Frontal cortex (tissue), 4 donors: ENCODE measurements around the gene ICA1. TPM values are rescaled to one million over a fixed set of nuclear protein-coding genes. Genes with fewer than 3 reads are reported as not detected.

ENCODE experiments used
- DNase-seq, 2 donors: peaks; one replicate each; pipeline ENCODE4 v3.0.0; 2012; ENCODE audit warnings: low spot score in 2 of 2
- FAIRE-seq: peaks from 2 replicates; lab custom pipeline; 2012; peaks lifted over from hg19 to GRCh38; lab: Jason Lieb, UNC
- total RNA-seq: library from RNA; depleted of rRNA; stranded (reverse); fragments of >200 nt; gene quantifications from one replicate; pipeline ENCODE4 v1.2.3, GENCODE V29; 2014
- donor health status: control.
- donor health status: control.
- donor health status: control.

ICA1 gene
- total RNA-seq, 1 donor from 2014 or later, result 42.4 TPM

DNA sequence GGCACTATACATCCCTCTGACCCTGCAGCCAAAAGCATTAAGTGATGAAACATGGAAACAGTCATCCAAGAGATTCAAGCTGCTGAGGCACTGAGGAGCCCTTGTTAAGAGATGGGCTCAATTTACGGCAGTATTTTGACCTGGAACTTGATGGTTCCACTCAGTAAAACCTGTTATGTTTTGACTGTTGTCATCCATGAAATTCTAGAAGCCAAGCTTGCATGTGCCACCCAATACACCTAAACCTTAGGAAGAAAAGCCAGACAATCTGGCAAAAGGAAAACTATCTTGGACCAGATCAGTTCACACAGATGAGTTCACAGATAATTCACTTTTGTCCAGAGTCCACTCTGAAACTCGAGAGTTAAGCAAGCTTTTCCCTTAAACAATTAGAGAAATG lies 53.2 kb downstream of the ICA1 start:
- FAIRE-seq (no peak), DNase-seq (no peak)

DNA sequence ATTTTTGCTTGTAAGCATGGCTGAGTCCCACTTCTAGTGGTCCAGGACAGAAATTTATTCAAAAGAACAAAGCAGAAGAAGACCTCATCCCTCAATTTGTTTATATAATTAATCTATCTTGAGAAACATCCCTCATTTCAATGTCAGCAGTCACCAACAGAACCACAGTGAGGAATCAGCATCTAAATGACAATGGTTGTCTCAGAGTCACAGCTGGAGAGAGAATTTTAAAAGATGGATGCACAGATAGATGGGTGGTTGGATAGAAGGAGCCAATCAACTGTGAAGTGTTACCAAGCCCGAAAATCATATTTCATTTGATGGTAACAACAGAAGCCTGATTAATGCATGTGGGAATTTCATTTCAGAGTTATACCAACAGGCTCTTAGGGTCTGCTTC lies 55.0 kb downstream of the ICA1 start:
- DNase-seq (no peak), FAIRE-seq (no peak)

DNA sequence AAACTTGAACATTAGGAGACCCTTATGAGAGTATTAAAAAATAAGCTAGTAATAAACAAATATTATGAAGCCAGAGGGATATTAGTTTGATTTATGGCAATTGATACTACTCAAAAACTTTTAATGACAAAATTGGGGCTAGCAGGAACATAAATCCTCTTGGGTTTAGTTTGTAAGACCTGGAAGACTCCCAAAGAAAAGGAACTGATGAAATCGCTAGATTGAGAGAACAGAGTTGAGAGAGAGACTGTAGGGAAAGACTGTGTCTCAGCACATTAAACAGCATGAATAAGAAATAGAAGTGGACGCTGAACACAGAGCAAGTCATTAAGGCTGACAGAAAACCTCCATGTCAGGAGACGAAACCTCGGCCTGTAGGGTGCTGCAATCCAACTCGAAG lies 56.4 kb downstream of the ICA1 start:
- FAIRE-seq (no peak), DNase-seq (no peak)

DNA sequence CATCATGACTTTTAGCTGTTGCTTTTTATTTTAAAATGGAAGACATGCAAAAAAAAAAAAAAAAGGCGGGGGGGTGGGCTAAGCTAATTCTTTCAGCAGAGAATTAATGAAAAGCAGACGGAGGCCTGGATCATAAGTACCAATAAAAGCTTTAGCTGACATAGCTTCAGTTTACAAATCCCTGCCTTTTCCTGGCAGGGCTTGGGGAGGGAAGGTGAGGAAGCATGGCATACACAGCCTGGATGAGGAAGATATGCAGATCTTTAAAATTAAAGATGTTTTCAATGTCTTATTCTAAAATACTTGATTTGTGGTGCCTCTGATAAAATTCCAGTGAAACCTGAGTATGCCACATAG lies 57.0 kb downstream of the ICA1 start:
- FAIRE-seq, result no peak

DNA sequence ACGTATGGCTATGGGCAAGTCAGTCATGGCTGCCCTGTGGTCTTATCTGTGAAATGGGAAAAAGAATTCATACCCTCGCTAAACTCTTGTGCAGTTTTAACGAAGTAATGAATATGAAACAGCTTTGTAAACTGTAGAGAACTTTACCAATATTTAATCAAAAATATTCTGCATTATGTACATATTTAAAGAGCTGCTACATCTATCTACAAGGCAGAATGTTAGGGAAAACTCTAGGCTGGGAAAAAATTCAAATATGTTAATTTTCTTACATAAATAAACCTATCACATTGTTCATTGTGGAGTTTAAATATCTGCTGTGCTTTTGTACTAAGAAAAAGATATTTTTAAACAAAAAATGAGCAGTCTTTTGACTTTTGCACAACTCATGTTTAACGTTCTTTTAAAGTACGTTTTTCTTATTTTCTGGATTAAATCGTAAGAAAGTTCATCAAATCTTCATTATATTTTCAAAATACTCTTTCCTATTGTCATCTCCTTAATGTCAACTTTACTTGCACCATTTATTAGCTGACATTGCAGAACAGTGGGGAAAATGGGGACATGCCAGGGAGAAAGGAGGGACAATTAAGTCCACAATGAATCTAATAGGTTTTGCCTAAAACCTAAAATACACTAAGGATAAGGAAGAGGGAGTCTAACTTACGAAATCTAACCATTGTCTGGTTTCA lies 57.5 kb downstream of the ICA1 start:
- FAIRE-seq (no peak), DNase-seq (no peak)

More for the DNA sequence above, 57.0 kb downstream of the ICA1 start:
- DNase-seq, result no peak

DNA sequence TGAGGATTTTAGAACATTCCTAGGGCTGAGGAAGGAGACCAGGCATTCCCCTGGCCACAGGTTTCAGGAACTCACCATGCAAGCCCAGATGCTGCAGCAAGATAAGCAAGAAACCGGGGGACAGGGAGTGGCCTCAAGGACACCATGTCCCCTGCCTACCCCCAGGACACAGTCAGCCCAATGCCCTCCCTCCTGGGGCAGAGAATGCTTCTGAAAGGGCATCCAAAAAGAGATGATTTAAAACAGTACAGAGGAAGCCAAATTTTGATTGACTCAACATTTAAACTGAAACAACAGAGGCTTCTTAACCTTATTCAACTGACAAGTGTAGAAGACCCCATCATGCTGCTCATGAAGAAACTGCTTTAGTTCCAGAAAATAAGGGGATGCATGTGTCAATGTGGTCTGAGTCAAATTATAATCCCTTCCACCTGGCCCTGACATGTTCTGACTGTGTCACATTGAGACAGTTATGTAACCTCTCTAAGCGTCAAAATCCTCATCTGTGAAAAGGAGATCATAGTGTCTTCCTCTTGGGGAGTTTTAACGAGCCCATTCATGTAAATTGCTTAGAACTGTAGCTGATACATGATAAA lies 60.0 kb downstream of the ICA1 start:
- FAIRE-seq, result no peak
- no peak for DNase-seq

DNA sequence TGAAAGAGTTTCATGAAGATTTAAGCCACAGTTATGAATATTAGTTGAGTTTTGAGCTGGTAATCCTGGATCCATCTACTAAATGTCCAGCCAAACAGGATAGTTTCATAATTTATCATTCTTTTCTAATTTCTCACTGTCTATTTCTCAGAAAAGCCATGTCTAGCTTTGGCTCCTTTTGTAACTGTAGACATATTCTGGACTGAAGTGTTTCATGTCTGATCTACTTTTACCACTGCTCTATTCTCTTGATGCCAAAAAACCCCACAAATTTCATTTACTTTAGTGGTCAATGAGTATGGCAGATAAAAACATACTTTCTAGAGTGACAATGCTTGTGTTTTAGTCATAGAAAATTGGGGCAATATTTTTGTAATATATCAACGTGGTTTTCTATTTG lies 61.2 kb downstream of the ICA1 start:
- FAIRE-seq, result no peak

DNA sequence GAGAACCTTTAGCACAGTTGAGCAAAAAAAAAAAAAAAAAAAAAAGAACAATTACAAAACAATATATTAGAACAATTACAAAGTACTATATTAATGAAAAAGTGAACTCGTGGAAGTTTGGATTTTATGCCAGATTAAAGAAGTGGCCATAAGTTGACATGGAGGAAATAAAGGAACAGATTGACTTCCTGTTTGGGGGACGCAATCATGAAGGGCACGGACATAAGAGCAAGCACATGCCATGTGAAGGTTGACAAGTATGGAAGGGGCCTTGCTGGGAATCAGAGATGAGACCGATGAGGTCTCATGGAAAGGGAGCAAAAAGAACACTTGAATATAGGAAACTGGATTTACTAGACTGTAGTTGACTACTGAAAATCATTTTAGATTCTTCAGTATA lies 61.7 kb downstream of the ICA1 start:
- no peak for FAIRE-seq
- DNase-seq, result no peak

More for the DNA sequence above, 61.2 kb downstream of the ICA1 start:
- no peak for DNase-seq

DNA sequence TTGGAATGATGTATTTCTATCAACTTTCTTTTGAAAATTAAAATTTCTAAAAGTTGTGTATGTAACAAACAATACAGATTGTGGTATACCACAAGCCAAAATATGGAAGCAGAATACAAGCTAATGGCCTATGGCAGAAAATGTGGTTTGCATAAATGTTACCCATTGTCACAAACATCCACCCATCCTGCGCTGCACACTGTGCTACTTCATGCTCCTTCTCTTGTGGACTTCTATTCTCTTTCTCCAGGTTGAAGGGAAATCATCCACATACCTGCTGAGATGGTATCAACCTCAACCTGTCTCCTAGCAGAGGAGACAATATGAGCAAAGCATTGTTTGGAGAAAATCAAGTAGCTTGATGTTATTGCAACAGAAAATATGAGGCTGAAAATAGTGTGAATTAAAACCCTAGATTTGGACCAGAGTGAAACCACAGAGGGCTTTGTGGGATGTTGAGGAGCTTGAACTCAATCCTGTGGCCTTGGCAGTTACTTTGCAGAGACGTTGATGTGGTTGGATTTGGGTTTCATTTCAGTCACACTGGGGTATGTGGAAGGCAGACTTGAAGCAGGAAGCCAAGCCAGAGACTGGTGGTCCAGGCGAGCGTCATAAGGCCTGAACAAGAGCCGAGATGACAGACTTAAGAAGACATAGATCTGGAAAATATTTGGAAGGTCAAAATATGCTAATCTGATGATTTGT lies 63.8 kb downstream of the ICA1 start:
- FAIRE-seq, result no peak
- no peak for DNase-seq

DNA sequence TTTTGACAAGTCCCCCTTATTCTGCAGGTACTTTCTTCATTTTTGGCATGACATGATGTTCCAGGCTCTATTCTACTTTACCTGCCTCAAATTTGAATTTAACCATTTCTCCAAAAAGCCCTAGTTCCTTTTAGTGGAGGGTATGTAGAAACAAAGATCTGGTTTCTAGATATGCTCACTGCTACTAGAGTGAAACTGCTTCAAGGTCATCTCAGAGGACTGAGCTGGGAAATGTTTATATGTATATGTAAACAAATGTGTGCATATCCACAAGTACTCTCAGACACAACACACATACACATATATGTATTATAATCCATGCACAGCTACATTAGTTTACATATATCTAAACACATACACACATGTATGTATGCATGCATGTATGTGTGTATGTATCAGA lies 69.1 kb downstream of the ICA1 start:
- DNase-seq (no peak), FAIRE-seq (no peak)

DNA sequence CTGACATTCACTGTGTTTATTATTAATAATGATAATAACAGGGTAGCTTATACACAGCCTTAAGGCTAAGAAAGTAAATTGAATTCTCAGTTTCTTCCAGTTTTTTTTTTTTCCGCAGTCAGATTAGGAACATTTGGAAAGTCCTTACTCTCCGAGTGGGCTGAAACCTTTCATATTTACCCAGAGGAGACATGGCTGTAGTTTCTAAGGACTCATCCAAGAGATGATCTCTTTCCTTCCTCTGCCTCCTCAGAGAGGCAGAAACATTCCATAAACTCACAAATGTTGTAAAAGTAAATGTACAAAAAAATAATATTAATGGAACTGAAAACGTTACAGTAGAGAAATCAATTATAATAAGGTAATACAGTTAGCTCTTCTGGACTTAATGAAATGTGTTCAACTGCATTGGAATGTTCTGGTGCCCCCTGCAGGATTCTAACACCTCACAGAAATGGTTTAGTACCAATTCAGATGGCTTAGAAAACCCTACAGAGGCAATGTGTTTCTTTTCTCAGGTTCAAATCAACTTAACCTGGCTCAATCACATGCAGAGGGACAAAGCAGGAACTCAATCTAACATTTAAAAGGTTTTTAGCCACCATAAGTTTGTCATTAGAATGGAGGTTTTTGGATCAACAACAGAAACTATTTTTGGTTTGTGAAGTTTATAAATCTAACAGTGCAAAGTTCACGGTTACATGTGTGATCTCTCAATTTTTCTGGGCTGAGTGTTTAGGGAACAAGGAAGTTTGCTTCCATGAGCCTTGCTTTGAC lies 71.7 kb downstream of the ICA1 start:
- DNase-seq (peak; percentile 24 to 27), FAIRE-seq (no peak)

DNA sequence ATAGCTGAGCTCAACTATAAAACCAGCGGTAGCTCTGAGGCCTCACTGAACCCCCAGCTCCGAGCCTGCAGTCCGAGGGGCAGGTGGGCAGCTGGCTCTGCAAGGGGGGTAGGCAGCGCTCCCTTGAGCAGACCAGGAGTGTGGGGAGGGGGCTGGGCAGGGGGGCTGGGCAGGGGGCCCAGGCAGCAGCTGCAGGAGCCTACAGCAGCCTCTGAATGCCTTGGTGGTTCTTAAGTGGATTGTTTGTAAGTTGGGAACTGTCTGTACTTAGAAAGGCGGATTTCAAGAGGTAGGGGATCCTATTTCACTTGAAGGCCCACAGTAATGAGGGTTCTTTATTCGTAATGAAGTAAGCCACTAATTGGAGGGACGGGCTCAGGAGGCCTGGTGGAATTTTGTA lies 72.3 kb downstream of the ICA1 start:
- DNase-seq (no peak), FAIRE-seq (no peak)

DNA sequence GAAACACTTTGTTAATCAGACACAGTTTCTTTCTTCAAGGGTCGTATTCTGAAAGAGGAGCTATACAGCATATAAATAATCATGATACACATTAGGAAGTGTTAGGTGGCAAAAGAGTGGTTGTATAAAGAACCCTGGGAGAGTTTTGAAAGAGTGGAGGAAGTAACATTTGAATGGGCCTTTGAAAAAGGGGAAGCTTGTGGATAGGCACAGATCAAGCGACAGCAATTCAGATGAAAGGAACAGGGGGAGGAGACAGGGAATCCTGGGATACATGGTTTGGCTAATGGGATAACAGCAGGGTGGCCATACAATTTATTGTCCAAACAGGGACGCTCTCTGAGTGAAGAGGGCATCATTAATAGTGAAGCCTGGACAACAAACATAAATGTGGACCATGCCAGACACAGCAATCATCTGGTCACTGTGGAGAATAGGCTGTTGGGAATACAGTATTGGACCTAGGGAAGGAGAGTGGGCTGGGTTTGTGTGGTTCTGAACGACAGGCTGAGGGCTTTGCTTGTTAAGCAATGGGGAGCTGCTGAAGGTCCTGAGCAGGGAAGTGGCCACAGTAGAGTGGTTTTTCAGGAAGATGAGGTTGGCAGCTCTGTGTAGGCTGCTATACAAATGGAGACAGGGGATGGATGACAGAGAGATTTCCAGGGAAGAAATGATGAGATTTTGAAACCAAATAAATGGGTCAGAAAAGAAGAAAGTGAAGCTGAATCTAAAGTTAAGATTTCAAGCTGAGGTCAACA lies 75.9 kb downstream of the ICA1 start:
- no peak for DNase-seq
- FAIRE-seq, result no peak

DNA sequence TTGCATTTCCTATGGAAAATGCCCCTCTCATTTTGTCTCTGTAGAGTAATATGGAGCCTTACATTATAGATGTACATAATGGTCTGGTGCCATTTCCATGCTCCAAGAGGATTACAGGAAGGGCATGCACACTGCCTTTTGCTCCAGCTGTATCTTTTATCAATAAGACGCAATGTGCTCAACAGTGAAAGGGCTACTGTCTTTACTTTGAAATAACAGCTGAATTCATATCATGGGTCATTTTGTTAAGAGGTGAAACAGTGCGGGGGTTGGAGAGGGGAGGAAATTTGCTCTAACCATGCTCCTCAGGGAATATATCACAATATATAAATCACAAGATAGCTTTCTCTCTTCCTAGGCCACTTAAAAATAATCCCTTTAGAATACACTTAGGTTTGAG lies 77.7 kb downstream of the ICA1 start:
- FAIRE-seq (no peak), DNase-seq (no peak)

DNA sequence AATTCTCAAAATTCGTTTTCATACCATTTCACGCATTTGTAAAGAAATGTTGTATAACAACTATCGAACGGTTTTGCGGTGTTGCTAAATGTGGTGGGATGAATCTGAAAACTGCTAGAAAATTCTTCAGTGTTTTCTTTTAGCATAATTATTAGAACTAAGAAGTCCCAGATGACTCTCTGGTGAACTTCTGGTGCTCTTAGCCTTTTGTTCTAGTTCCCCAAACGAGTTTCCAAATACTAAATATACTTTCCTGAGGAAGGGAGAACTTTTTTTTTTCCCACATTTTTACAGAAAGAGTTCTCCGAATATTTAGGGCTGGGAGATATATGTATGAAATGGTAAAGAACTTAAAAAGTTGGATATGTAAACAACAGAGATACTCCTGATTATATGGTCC lies 82.5 kb downstream of the ICA1 start:
- FAIRE-seq, result no peak
- DNase-seq, result no peak

DNA sequence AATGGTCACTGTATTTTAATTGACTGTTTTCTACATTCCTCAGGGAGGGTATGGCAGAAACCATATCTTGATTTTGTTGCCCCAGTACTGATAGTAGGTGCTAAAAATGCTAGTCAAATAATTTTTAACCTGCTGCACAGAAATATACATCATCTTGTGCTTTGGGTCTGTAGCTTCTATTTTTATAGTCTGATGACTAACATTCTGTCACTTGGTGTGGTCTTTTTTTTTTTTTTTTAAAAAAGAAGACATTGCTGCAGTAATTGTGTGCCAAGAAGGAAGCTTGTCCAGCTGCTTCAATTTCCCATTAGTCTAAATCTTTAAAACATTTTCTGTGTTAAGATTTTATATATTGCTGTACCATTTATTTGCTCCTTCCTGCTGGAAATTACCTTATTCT lies 83.6 kb downstream of the ICA1 start:
- FAIRE-seq (no peak), DNase-seq (no peak)

DNA sequence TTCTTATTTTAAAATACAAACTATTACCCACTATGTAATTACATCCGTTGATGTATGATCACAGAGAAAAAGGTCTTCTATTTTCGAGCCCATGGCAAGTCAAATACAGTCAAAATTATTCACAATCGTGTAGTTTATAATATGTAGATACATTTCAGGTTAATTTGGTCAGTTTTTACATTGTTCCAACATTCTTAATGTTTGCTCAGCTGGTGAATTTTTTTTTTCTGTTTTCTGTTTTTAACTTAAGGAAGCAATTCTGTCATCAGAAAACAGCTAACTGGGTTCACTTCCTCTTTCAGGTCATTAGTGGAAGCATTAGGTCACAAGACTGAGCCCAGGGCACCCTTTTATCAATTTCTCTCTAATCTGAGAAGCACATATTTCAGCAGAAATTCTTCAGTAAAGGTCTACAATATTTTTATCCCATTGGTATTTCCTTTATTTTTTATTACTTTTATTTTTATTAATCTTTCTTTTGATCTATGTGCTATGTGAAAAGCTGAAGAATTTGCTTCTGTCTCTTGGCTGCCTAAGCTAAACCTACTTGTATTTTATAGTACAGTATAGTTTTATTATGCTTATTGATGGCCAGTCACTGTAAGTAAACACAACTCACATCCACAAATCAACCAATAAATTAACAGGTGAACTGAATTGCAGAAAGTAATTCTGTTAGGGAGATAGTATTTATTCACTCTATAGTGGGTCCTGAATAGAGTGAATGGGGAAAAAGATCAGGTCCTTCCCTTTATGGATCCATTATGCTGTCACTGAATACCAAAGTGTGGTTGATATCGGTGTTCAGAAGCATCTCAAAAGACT lies 84.6 kb downstream of the ICA1 start:
- no peak for FAIRE-seq
- DNase-seq, result no peak

DNA sequence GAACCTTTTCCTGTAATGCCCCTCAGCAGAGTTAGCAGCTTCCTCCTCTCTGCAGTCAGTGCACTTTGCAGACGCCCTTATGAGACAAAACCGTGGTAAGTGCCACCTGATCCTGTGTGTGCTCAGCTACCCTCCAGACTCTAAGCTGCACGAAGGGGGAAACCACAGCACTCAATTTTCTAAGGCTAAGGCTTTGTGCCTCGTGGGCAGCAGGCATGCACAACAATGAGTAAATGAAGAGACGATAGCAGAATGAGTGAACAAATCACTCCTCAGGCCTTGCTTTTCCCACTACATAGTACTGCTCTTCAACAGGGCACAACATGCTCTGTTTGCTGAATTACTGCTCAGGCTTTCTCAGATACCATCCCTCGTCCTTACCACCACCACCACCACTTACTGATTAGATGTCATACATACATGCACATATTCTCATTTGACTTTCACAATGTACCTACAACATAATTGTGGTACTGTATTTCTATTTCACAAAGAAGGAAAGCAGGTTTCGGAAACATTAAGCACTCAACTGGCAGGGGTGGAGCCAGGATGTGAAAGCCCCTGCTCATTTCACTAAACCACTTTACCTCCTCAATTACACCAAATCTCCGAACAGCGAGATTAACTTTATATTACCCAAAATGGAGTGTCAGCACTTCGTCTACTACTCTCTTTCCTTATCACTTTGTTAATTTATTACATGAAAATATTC lies 85.4 kb downstream of the ICA1 start:
- DNase-seq, result no peak
- no peak for FAIRE-seq

DNA sequence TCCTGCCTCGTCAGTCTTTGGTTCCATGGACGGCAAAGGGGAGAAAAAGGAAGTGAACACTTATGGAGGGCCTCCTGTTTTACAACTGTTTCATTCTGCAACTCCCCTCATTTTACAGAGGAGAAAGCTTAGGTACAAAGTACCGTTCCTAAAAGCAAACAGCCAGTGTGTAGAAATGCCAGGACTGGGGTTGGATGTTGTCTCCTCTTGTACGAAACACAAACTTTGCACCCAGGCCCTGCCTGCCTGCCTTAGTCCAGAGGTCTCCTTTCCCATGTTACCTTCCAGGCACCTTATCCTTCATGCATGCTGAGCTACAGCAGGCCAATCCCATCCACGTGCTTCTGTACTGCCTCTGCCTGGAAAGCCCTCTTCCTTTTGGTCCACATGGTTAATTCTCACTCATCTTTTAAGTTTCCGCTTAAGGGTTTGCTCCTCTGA lies 86.0 kb downstream of the ICA1 start:
- no peak for DNase-seq
- no peak for FAIRE-seq
